Spleen (tissue), 11 donors: ENCODE data around the gene TTLL3. TPM values are rescaled to one million over a fixed set of nuclear protein-coding genes. Genes with fewer than 3 reads are reported as not detected.
"Not testable (repeated sequence)": the region's sequence is repeated elsewhere in the genome, so short reads cannot be mapped to it uniquely, and the experiment has no call there.

ENCODE experiments used
- DNase-seq: peaks from one replicate; pipeline ENCODE4 v3.0.0-alpha.2; 2020
- H3K27ac ChIP-seq, 8 donors: fragments of 200-600 bp; sonication (generic) in 7 of 8; 1 replicate in 4 of 8; 2 replicates in 4 of 8; pipeline versions ENCODE4 v1.5.0 to v1.8.0; 2016 to 2021; ENCODE audit warnings: inconsistent platforms in 4 of 8, mild to moderate bottlenecking in 4 of 8, moderate library complexity in 1 of 8
- H3K27me3 ChIP-seq, 7 donors: fragments of 200-600 bp; sonication (generic) in 6 of 7; replicated peaks in 1 of 7; 1 replicate in 4 of 7; 2 replicates in 3 of 7; pipeline versions ENCODE4 v1.5.0 to v1.8.0; 2016 to 2021; ENCODE audit warnings: inconsistent platforms in 3 of 7, mild to moderate bottlenecking in 1 of 7
- H3K36me3 ChIP-seq, 6 donors: fragments of 200-600 bp; sonication (generic) in 5 of 6; 1 replicate in 4 of 6; 2 replicates in 2 of 6; pipeline versions ENCODE4 v1.5.0 to v1.8.0; 2016 to 2021; ENCODE audit warnings: inconsistent platforms in 2 of 6
- H3K4me1 ChIP-seq, 6 donors: fragments of 200-600 bp; sonication (generic) in 5 of 6; 1 replicate in 3 of 6; 2 replicates in 3 of 6; pipeline versions ENCODE4 v1.5.0 to v1.8.0; 2016 to 2021; ENCODE audit warnings: inconsistent platforms in 3 of 6
- H3K4me3 ChIP-seq, 8 donors: fragments of 200-600 bp; sonication (generic) in 7 of 8; 1 replicate in 4 of 8; 2 replicates in 4 of 8; pipeline versions ENCODE4 v1.5.0 to v1.8.0; 2016 to 2021; ENCODE audit warnings: inconsistent platforms in 4 of 8, mild to moderate bottlenecking in 4 of 8, moderate library complexity in 2 of 8
- H3K9me3 ChIP-seq, 8 donors: fragments of 200-600 bp; sonication (generic) in 7 of 8; 1 replicate in 4 of 8; 2 replicates in 4 of 8; pipeline versions ENCODE4 v1.5.0 to v1.8.0; 2016 to 2021; ENCODE audit warnings: inconsistent platforms in 4 of 8
- POLR2A ChIP-seq, 3 donors: fragments of 450-650 bp; IDR thresholded peaks; one replicate each; pipeline ENCODE4 v1.5.1; 2017; ENCODE audit warnings: antibody characterized with exemption in 3 of 3, mild to moderate bottlenecking in 1 of 3
- POLR2AphosphoS5 ChIP-seq, 3 donors: sonication (generic); formaldehyde crosslinking; IDR thresholded peaks; one replicate each; pipeline ENCODE4 v1.5.1; 2017; ENCODE audit warnings: antibody characterized with exemption in 3 of 3
- WGBS, 5 donors: extraction: QIAGEN DNeasy Blood & Tissue Kit in 3 of 5; methylation state at CpG; one replicate each; pipeline versions ENCODE4 v1.1.5 to v1.1.7; 2013 to 2018; 5-methylcytosine and 5-hydroxymethylcytosine counted together
- intact Hi-C: fragments of 100-400 bp; cut with DNase I; formaldehyde crosslinking; loops from one replicate; pipeline ENCODE4 v1.15.0; 2023; ENCODE audit warnings: low total_unique reads
- polyA plus RNA-seq, 3 donors: library from polyadenylated mRNA; stranded (reverse); fragments of 200-250 nt; gene quantifications; one replicate each; pipeline ENCODE4 v1.2.1, GENCODE V29; 2013
- total RNA-seq, 7 donors: library from RNA; depleted of rRNA in 3 of 7; stranded (reverse); fragments of >200 nt in 3 of 7; fragmentation: NEBNext Ultra II Directional in 4 of 7; extraction: Animal tissue kit (Norgen Biotek cat#: 25700) in 4 of 7; gene quantifications; one replicate each; pipeline versions ENCODE4 v1.1.0 to v1.2.1, GENCODE V29; 2016 to 2021
- TF ChIP-seq, protein P1 (sequence below), 11 experiments: fragments of 200-600 bp in 7 of 11; fragments of 450-650 bp in 4 of 11; sonication (generic) in 4 of 11; IDR thresholded peaks in 8 of 11; conservative IDR thresholded peaks in 3 of 11; 1 replicate in 7 of 11; 2 replicates in 4 of 11; pipeline versions ENCODE4 v1.4.0 to v1.8.0; 2016 to 2021; ENCODE audit warnings: antibody characterized with exemption in 11 of 11, inconsistent platforms in 4 of 11, mild to moderate bottlenecking in 1 of 11
- donor health status: healthy with polysubstance abuse.
- donor health status: DM: no; HTN: no; CAD: no; lungs with moderate emphysema.
- donor health status: DM: no; HTN: no; CAD: no.
- donor health status: Bipolar disorder and iron deficiency.
- donor health status: healthy.
- donor health status: DM: no; HTN: no; CAD: no.
- donor health status: DM: yes; HTN: yes; CAD: no.

TTLL3 gene
- total and polyA plus RNA-seq, 10 donors, result 24.8 to 143 (median 74.0) TPM

GRCh38 chr3:9848860-9849259, 38.8 kb downstream of the TTLL3 start:
- H3K36me3 ChIP-seq, H3K27me3 ChIP-seq, H3K4me3 ChIP-seq, DNase-seq, H3K9me3 ChIP-seq, intact Hi-C loops, H3K27ac ChIP-seq: not testable (repeated sequence)
- H3K4me1 ChIP-seq, result peaks cover 0 to 16% (median 9%) of the 10 kb centered on the region in 6 donors
- 39 to 49% (median 42%) methylated on average over 4 of the region's 4 CpGs for WGBS, 5 donors
- TF ChIP-seq, protein P1, sequence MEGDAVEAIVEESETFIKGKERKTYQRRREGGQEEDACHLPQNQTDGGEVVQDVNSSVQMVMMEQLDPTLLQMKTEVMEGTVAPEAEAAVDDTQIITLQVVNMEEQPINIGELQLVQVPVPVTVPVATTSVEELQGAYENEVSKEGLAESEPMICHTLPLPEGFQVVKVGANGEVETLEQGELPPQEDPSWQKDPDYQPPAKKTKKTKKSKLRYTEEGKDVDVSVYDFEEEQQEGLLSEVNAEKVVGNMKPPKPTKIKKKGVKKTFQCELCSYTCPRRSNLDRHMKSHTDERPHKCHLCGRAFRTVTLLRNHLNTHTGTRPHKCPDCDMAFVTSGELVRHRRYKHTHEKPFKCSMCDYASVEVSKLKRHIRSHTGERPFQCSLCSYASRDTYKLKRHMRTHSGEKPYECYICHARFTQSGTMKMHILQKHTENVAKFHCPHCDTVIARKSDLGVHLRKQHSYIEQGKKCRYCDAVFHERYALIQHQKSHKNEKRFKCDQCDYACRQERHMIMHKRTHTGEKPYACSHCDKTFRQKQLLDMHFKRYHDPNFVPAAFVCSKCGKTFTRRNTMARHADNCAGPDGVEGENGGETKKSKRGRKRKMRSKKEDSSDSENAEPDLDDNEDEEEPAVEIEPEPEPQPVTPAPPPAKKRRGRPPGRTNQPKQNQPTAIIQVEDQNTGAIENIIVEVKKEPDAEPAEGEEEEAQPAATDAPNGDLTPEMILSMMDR (IDR thresholded peaks at IDR 0.05 in 8 of 11, conservative IDR thresholded peaks at IDR 0.05 in 3 of 11), result peak in 9 of 11 experiments; percentile 22 to 64 (median 50)

GRCh38 chr3:9851383-9851782, 41.3 kb downstream of the TTLL3 start:
- H3K27me3 ChIP-seq, DNase-seq, H3K4me1 ChIP-seq, H3K4me3 ChIP-seq, H3K36me3 ChIP-seq, H3K27ac ChIP-seq, H3K9me3 ChIP-seq, intact Hi-C loops: not testable (repeated sequence)
- WGBS, 5 donors, result 86 to 91% (median 89%) methylated on average over 6 of the region's 6 CpGs

- H3K9me3 ChIP-seq, H3K27ac ChIP-seq, H3K36me3 ChIP-seq, DNase-seq, H3K27me3 ChIP-seq, intact Hi-C loops, H3K4me1 ChIP-seq, H3K4me3 ChIP-seq: not testable (repeated sequence)
- WGBS, 5 donors, result 65 to 84% (median 79%) methylated on average over 6 of the region's 6 CpGs
Observed at GRCh38 chr3:9851926-9852325, 41.9 kb downstream of the TTLL3 start.

DNA sequence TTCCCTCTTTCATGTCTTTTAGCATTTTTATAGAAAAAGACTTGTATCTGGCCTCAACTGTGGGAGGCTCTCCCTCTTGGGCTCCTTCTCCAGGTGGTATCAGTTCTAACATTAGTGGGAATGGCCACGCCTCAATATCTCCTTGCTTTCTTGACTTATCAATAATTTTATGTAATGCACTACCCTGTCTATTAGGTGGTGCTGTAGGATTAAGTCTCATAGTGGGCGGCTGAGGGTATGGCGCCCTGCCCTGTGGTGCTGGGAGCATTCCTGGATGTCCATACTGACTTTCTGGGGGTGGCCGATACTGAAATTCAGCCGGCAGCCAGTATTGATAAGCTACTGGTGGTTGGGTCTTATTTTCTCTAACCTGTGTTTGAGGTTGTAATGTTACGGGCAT, 42.5 kb downstream of the TTLL3 start:
- intact Hi-C loops, result no loop called here
- WGBS, 5 donors, result 91 to 96% (median 93%) methylated on average over 6 of the region's 6 CpGs

DNA sequence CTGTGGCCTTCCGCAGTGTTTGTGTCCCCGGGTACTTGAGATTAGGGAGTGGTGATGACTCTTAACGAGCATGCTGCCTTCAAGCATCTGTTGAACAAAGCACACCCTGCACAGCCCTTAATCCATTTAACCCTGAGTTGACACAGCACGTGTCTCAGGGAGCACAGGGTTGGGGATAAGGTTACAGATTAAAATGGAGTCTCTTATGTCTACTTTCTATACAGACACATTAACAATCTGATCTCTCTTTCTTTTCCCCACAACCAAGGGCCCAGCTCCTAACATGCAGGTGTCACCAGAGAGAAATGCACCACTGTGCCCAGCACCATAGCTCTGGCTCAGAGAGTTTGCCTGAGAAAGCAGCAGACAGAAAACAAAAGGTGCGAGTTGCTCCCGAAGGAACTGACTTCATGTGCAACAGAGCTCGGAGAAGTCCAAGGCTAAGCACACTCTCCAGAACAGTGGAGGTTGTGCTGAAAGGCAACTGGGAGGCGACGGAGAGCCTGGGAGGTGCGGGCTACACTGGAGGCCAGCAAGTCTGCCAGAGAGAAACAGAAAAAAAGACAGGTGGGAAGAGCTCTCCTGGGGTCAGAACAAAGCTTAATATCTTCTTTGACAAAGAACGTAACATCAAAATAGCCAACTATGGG, 44.4 kb downstream of the TTLL3 start:
- WGBS, 5 donors, result 85 to 92% (median 86%) methylated on average over 11 of the region's 11 CpGs
- DNase-seq, H3K4me1 ChIP-seq, intact Hi-C loops, H3K9me3 ChIP-seq, H3K27me3 ChIP-seq, H3K36me3 ChIP-seq, H3K27ac ChIP-seq, H3K4me3 ChIP-seq: not testable (repeated sequence)

More for the DNA sequence above, 42.5 kb downstream of the TTLL3 start:
- no peaks in the 10 kb centered on the region for H3K9me3 ChIP-seq
- H3K27me3 ChIP-seq, result no peaks in the 10 kb centered on the region
- no peak for DNase-seq
- H3K27ac ChIP-seq, result no peak overlapping the region
- peaks cover 0 to 3% (median 0%) of the 10 kb centered on the region in 6 donors for H3K4me1 ChIP-seq
- H3K4me3 ChIP-seq, result no peak overlapping the region
- TF ChIP-seq POLR2A (IDR thresholded peaks at IDR 0.05) (no peak), POLR2AphosphoS5 (IDR thresholded peaks at IDR 0.05) (no peak)
- TF ChIP-seq, protein P1 (IDR thresholded peaks at IDR 0.05 in 8 of 11, conservative IDR thresholded peaks at IDR 0.05 in 3 of 11), result no peak
- H3K36me3 ChIP-seq, result no peaks in the 10 kb centered on the region

DNA sequence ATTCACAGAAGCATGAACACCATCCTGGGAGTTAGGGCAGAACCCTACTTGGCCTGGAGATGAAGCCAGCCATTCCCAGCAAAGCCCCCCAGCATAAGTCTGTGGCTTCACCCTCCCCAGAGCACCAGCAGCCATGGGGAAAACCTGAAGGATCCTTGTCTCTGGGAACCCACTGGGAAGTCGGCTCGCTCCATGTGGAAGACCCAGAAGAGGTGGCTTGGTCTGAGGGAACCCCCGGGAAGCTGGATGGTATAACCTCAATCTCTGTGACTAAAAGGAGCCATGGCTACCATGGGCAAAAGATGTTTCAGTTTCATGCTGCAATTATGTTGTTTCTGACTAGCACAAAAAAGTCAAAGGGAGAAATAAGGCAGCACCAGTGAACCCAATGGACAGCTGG, 45.5 kb downstream of the TTLL3 start:
- no peaks in the 10 kb centered on the region for H3K4me1 ChIP-seq
- 89 to 100% (median 94%) methylated on average over 3 of the region's 3 CpGs for WGBS, 5 donors
- H3K27ac ChIP-seq, result no peak overlapping the region
- no peaks in the 10 kb centered on the region for H3K36me3 ChIP-seq
- H3K9me3 ChIP-seq, result no peaks in the 10 kb centered on the region
- TF ChIP-seq, protein P1 (IDR thresholded peaks at IDR 0.05 in 8 of 11, conservative IDR thresholded peaks at IDR 0.05 in 3 of 11), result no peak
- TF ChIP-seq POLR2A (IDR thresholded peaks at IDR 0.05) (no peak), POLR2AphosphoS5 (IDR thresholded peaks at IDR 0.05) (no peak)
- H3K4me3 ChIP-seq, result no peak overlapping the region
- H3K27me3 ChIP-seq, result no peaks in the 10 kb centered on the region
- intact Hi-C loops, result no loop called here
- DNase-seq, result no peak
